GM12874 (cell line): ENCODE measurements around the gene DIP2A.

Experiments used
- TF ChIP-seq, protein P1 (sequence below): IDR thresholded peaks from 2 replicates; pipeline ENCODE4 v1.5.1; 2011; ENCODE audit warnings: low read depth, mild to moderate bottlenecking, control low read depth, low read length, moderate library complexity; ENCODE audit not compliant: insufficient read depth

Gene DIP2A

GRCh38 chr21:46469275-46469674 is 10.6 kb downstream of the DIP2A start:
- TF ChIP-seq, protein P1, sequence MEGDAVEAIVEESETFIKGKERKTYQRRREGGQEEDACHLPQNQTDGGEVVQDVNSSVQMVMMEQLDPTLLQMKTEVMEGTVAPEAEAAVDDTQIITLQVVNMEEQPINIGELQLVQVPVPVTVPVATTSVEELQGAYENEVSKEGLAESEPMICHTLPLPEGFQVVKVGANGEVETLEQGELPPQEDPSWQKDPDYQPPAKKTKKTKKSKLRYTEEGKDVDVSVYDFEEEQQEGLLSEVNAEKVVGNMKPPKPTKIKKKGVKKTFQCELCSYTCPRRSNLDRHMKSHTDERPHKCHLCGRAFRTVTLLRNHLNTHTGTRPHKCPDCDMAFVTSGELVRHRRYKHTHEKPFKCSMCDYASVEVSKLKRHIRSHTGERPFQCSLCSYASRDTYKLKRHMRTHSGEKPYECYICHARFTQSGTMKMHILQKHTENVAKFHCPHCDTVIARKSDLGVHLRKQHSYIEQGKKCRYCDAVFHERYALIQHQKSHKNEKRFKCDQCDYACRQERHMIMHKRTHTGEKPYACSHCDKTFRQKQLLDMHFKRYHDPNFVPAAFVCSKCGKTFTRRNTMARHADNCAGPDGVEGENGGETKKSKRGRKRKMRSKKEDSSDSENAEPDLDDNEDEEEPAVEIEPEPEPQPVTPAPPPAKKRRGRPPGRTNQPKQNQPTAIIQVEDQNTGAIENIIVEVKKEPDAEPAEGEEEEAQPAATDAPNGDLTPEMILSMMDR: no peak

DNA sequence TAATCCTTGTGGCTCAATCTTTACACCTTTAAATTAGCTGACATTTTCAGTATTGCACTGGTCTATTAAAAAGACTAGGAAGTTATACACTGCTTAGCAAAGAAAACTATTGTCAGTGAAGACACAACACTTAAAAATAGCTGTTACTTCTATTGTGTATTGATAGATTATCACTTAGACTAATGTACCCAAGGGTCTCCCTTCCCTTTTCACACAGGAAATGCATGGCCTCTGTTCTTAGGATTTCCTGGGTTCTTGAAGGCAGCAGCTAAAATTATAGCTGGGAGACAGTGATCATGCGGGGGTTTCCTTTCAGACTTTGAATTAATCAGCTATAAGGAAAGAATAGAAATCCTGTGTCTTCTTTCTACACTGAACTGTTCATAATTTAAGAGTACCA is 12.8 kb downstream of the DIP2A start:
- TF ChIP-seq, protein P1: no peak

GRCh38 chr21:46472246-46472645 is 13.6 kb downstream of the DIP2A start:
- TF ChIP-seq, protein P1: no peak

- TF ChIP-seq, protein P1: no peak
Observed at GRCh38 chr21:46474382-46474781, 15.7 kb downstream of the DIP2A start.

DNA sequence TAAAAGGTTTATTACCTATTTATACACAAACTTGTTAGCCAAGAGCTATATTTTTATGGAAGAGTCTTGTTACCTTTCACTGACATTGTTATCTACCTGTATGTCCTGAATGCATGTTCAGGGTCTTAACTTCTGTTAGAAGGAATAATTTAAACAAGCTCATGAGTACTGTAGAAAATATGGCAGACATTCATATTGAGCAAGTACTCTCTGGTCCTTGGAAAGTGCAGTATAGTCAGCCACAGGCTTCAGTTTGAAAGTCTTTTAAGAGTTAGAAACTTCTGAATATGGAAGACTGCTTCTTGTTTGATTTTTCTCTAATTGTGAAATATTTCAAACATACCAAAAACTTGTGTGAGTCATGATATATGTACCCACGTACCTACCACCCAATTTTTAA is 16.6 kb downstream of the DIP2A start:
- TF ChIP-seq, protein P1: no peak

DNA sequence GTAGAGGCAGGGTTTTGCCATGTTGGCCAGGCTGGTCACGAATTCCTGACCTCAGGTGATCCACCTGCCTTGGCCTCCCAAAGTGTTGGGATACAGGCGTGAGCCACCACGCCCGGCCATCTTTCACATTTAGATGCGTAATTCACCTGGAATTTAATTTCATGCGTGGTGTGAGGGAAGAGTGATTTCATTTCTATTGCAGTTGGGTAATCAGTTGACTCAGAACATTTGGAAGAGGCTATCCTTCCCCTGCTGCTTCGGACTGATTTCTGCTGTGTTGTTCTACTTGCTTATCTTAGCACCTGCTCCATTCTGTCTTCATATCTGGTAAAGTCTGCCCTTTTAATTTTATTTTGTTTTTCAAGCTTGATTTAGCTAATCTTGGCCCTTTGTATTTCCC is 19.1 kb downstream of the DIP2A start:
- TF ChIP-seq, protein P1: no peak

GRCh38 chr21:46478910-46479309 is 20.2 kb downstream of the DIP2A start:
- TF ChIP-seq, protein P1: no peak

GRCh38 chr21:46480466-46480865 is 21.8 kb downstream of the DIP2A start:
- TF ChIP-seq, protein P1: no peak
